MM.1S (cell line): ENCODE data around the gene CCDC179.

Experiments used
- DNase-seq: peaks from one replicate; pipeline ENCODE4 v3.0.0-alpha.2; 2015
- H2AFZ ChIP-seq: fragments of 300-600 bp; sonication (generic); 2 replicates; pipeline ENCODE4 v1.6.0; 2016; ENCODE audit warnings: antibody characterized with exemption, low read length
- H3F3A ChIP-seq: fragments of 300-600 bp; sonication (generic); 2 replicates; pipeline ENCODE4 v1.6.1; 2016; ENCODE audit warnings: mild to moderate bottlenecking, antibody characterized with exemption, low read length, moderate library complexity, mixed read lengths; ENCODE audit not compliant: insufficient read depth
- H3K27ac ChIP-seq: fragments of 300-600 bp; sonication (generic); 2 replicates; pipeline ENCODE4 v1.5.1; 2016; ENCODE audit warnings: mild to moderate bottlenecking, low read length
- H3K27me3 ChIP-seq: fragments of 300-600 bp; sonication (generic); replicated peaks from 2 replicates; pipeline ENCODE4 v1.6.0; 2016; ENCODE audit warnings: low read length; ENCODE audit not compliant: insufficient read depth
- H3K36me3 ChIP-seq: fragments of 300-600 bp; sonication (generic); replicated peaks from 2 replicates; pipeline ENCODE4 v1.6.1; 2016; ENCODE audit warnings: mild to moderate bottlenecking, low read length, mixed read lengths; ENCODE audit not compliant: insufficient read depth
- H3K4me1 ChIP-seq: fragments of 300-600 bp; sonication (generic); 2 replicates; pipeline ENCODE4 v1.6.1; 2016; ENCODE audit warnings: low read length, mixed read lengths
- H3K4me2 ChIP-seq: fragments of 300-600 bp; sonication (generic); 2 replicates; pipeline ENCODE4 v1.6.0; 2016; ENCODE audit warnings: low read depth, low read length
- H3K4me3 ChIP-seq: fragments of 300-600 bp; sonication (generic); 2 replicates; pipeline ENCODE4 v1.5.1; 2016; ENCODE audit warnings: low read length, mixed read lengths
- H3K79me2 ChIP-seq: fragments of 300-600 bp; sonication (generic); 2 replicates; pipeline ENCODE4 v1.6.1; 2016; ENCODE audit warnings: mixed run types, low read length, mixed read lengths
- H3K9ac ChIP-seq: fragments of 300-600 bp; sonication (generic); 2 replicates; pipeline ENCODE4 v1.6.1; 2016; ENCODE audit warnings: low read length, mixed read lengths
- H3K9me2 ChIP-seq: fragments of 300-600 bp; sonication (generic); replicated peaks from 2 replicates; pipeline ENCODE4 v1.6.1; 2016; ENCODE audit warnings: mild to moderate bottlenecking, low read length, mixed read lengths; ENCODE audit not compliant: insufficient read depth
- H3K9me3 ChIP-seq: fragments of 300-600 bp; sonication (generic); replicated peaks from 2 replicates; pipeline ENCODE4 v1.6.1; 2016; ENCODE audit warnings: mild to moderate bottlenecking, low read length, mixed read lengths; ENCODE audit not compliant: insufficient read depth
- H4K20me1 ChIP-seq: fragments of 300-600 bp; sonication (generic); 2 replicates; pipeline ENCODE4 v1.6.1; 2016; ENCODE audit warnings: mild to moderate bottlenecking, low read length, moderate library complexity, mixed read lengths; ENCODE audit not compliant: insufficient read depth
- EZH2 ChIP-seq: fragments of 300-600 bp; sonication (generic); optimal IDR thresholded peaks from 2 replicates; pipeline ENCODE3; 2017; ENCODE audit warnings: low read depth, mild to moderate bottlenecking, antibody characterized with exemption, low read length, mixed read lengths
- EZH2phosphoT487 ChIP-seq: fragments of 300-600 bp; sonication (generic); IDR thresholded peaks from 2 replicates; pipeline ENCODE4 v1.6.1; 2018; ENCODE audit warnings: antibody characterized with exemption, low read length
- TF ChIP-seq, protein P1 (sequence below): fragments of 300-600 bp; sonication (generic); IDR thresholded peaks from 2 replicates; pipeline ENCODE4 v1.5.1; 2016; ENCODE audit warnings: antibody characterized with exemption, low read length, mixed read lengths

The CCDC179 gene

GRCh38 chr11:22808571-22809197, 51.6 kb downstream of the CCDC179 start:
- Histone ChIP-seq H3K36me3 (no peaks in the 10 kb centered on the region; the same call in 1 of the 2 replicates), H3K27me3 (no peaks in the 10 kb centered on the region), H3K9me3 (no peaks in the 10 kb centered on the region), H3K4me3 (no peak overlapping the region), H3K9ac (no peak overlapping the region), H3K9me2 (no peaks in the 10 kb centered on the region), H3K27ac (peak overlapping the region; percentile 62; the same call in 1 of the 2 replicates), H2AFZ (no peak overlapping the region), H3K4me2 (peak overlapping the region; percentile 26; the same call in 1 of the 2 replicates), H3K4me1 (peaks cover 38% of the 10 kb centered on the region), H4K20me1 (no peaks in the 10 kb centered on the region), H3F3A (peaks cover 23% of the 10 kb centered on the region), H3K79me2 (peaks cover 3% of the 10 kb centered on the region; the same call in 1 of the 2 replicates)
- TF ChIP-seq, protein P1, sequence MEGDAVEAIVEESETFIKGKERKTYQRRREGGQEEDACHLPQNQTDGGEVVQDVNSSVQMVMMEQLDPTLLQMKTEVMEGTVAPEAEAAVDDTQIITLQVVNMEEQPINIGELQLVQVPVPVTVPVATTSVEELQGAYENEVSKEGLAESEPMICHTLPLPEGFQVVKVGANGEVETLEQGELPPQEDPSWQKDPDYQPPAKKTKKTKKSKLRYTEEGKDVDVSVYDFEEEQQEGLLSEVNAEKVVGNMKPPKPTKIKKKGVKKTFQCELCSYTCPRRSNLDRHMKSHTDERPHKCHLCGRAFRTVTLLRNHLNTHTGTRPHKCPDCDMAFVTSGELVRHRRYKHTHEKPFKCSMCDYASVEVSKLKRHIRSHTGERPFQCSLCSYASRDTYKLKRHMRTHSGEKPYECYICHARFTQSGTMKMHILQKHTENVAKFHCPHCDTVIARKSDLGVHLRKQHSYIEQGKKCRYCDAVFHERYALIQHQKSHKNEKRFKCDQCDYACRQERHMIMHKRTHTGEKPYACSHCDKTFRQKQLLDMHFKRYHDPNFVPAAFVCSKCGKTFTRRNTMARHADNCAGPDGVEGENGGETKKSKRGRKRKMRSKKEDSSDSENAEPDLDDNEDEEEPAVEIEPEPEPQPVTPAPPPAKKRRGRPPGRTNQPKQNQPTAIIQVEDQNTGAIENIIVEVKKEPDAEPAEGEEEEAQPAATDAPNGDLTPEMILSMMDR: no peak
- TF ChIP-seq EZH2phosphoT487 (no peak), EZH2 (no peak)
- DNase-seq: peak; percentile 22

GRCh38 chr11:22807855-22808570, 52.3 kb downstream of the CCDC179 start:
- H3K27me3 ChIP-seq: no peaks in the 10 kb centered on the region
- H3F3A ChIP-seq: peaks cover 23% of the 10 kb centered on the region
- no peaks in the 10 kb centered on the region for H3K9me2 ChIP-seq
- peak overlapping the region; percentile 26; the same call in 1 of the 2 replicates for H3K4me2 ChIP-seq
- no peaks in the 10 kb centered on the region for H3K9me3 ChIP-seq
- H3K79me2 ChIP-seq: peaks cover 3% of the 10 kb centered on the region; the same call in 1 of the 2 replicates
- H3K4me3 ChIP-seq: no peak overlapping the region
- TF ChIP-seq EZH2phosphoT487: no peak
- TF ChIP-seq, protein P1: no peak
- TF ChIP-seq EZH2: no peak
- peak overlapping the region; percentile 62 for H3K27ac ChIP-seq
- no peak overlapping the region for H3K9ac ChIP-seq
- H3K4me1 ChIP-seq: peaks cover 38% of the 10 kb centered on the region
- H4K20me1 ChIP-seq: no peaks in the 10 kb centered on the region
- DNase-seq: peak; percentile 37
- no peaks in the 10 kb centered on the region; the same call in 1 of the 2 replicates for H3K36me3 ChIP-seq
- no peak overlapping the region for H2AFZ ChIP-seq

DNA sequence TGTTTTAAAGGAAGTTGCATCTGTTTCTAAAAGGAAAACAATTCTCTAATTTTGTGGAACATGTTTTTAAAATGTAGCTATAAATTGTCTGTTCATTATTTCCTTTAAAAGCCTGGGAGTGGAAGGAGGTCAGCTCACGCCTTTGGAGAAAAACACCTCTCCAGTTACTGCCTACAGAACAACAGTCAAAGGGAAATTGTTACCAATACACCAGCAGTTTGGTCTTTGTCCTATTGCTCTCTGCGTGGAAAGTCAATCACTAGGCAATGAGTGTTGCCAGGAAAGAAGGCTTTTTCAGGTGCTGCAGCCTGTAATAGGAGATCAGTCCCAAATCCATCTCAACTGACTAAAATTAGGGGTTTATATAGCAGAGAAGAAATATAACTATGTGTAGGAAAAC, 52.9 kb downstream of the CCDC179 start:
- Histone ChIP-seq H3K4me2 (peak overlapping the region; percentile 26), H3K36me3 (no peaks in the 10 kb centered on the region; the same call in 1 of the 2 replicates), H3K9me2 (no peaks in the 10 kb centered on the region), H4K20me1 (no peaks in the 10 kb centered on the region), H3K9me3 (no peaks in the 10 kb centered on the region), H3F3A (peaks cover 23% of the 10 kb centered on the region), H3K27me3 (no peaks in the 10 kb centered on the region), H3K79me2 (peaks cover 3% of the 10 kb centered on the region; the same call in 1 of the 2 replicates), H3K4me3 (no peak overlapping the region), H3K4me1 (peaks cover 38% of the 10 kb centered on the region), H3K27ac (peak overlapping the region; percentile 62; the same call in 1 of the 2 replicates), H2AFZ (no peak overlapping the region), H3K9ac (no peak overlapping the region)
- DNase-seq: no peak
- TF ChIP-seq EZH2phosphoT487: no peak
- TF ChIP-seq, protein P1: no peak
- TF ChIP-seq EZH2: no peak
